HFF-Myc (cell line): ENCODE measurements around the gene GNRHR.
"Not testable (repeated sequence)": the region's sequence is repeated elsewhere in the genome, so short reads cannot be mapped to it uniquely, and the experiment has no call there.

Experiments
- DNase-seq: peaks from one replicate; pipeline ENCODE4 v3.0.0-alpha.2; 2011; ENCODE audit warnings: low read depth; ENCODE audit errors: extremely low read depth
- H3K4me3 ChIP-seq: replicated peaks from 2 replicates; pipeline ENCODE4 v1.5.1; 2011; ENCODE audit warnings: low read depth, mild to moderate bottlenecking, control low read depth, low read length
- TF ChIP-seq, protein P1 (sequence below): IDR thresholded peaks from 2 replicates; pipeline ENCODE4 v1.5.1; 2012; ENCODE audit warnings: mild to moderate bottlenecking, low read depth, low read length, control low read depth; ENCODE audit errors: missing control alignments

The GNRHR gene

DNA sequence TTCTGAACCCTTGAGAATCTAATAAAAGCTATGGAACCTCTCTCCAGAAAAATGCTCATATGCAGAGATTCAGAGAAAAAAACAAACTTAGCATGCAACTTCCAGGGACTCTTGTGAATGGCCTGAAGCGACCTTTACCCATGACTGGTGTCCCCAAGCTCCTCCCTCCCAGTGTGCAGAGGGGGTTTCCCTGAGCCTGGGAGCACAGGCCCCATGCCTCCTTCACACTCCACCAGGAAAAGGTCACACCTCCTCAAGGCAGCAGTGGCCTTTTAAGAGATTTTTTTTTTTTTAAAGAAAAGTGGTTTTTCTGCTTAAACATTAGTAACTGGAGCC, 40.0 kb downstream of the GNRHR start:
- TF ChIP-seq, protein P1, sequence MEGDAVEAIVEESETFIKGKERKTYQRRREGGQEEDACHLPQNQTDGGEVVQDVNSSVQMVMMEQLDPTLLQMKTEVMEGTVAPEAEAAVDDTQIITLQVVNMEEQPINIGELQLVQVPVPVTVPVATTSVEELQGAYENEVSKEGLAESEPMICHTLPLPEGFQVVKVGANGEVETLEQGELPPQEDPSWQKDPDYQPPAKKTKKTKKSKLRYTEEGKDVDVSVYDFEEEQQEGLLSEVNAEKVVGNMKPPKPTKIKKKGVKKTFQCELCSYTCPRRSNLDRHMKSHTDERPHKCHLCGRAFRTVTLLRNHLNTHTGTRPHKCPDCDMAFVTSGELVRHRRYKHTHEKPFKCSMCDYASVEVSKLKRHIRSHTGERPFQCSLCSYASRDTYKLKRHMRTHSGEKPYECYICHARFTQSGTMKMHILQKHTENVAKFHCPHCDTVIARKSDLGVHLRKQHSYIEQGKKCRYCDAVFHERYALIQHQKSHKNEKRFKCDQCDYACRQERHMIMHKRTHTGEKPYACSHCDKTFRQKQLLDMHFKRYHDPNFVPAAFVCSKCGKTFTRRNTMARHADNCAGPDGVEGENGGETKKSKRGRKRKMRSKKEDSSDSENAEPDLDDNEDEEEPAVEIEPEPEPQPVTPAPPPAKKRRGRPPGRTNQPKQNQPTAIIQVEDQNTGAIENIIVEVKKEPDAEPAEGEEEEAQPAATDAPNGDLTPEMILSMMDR = no peak
- no peak overlapping the region for H3K4me3 ChIP-seq
- DNase-seq = no peak

DNA sequence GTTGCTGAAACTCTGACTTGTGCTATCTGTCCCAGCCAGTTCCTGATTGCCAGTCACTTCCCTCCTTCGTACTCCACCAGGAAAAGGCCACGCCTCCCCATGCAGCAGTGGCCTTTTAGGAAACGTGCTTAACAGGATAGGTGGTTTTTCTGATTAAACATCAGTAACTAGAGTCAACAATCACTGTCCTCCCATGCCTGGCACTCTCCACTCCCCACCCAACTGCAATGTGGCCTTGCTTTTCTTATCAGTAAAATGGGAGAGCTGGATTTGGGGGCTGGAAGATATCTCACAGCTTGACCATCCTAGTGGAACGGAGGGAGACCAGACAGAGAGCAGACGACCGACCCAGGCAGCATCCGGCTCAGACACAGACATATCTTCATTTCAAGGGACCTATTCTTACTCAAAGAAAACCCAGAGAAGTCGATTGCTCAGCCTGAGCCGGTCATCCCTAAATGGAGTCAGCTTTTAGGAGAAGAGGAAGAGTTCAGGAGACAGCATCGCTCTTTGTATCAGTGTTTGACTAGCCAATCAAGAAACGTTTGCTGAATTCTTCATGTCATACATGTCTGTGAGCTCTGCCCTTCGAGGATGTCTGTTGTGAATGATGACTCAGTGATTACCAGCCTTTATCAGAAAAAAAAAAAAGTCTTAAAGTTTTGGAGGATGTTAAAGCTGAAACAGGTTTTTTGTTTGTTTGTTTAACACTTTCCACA, 40.5 kb downstream of the GNRHR start:
- TF ChIP-seq, protein P1 = no peak
- DNase-seq = no peak
- no peak overlapping the region for H3K4me3 ChIP-seq

DNA sequence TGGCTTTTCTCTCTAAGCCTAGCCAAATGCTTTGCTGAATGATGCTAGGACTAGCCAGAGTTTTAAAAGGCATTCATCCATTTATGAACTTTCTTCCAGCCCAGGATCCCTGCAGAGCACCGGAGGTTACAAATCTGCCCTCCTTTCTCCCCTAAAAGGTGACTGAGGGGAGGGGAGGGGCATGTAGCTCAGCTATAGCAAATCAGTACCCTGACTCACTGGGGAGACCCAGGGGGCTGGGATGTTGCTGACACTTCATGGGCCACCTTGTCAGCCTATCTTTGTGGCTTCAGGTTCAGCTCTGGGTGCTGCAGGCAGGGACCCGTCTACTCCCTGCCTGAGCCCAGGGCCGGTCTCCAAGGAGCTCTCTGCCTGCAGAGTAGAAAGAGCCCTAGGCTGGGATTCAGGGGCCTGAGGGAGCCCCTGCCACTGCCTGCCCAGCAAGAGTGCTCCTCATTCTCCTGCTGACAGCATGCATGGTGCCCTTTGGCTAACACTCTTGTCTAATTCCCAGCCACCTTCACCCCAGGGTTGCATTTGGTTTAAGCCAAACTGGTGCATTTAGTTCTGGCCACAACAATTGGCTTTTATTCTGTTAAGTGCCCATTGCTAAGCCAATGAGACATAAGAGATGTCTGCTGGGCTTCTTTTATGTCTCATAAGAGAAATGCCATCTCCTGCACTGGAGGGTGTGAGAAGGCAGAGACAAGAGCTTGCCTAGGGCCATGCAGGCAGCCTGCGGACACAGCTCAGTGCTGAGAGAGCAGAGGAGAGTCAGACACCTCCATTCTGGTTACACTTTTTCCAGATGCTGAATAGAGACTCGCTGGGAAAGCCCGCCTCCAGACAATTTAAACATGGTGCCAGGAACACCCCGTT, 41.3 kb downstream of the GNRHR start:
- no peak overlapping the region for H3K4me3 ChIP-seq
- DNase-seq = no peak
- TF ChIP-seq, protein P1 = no peak

DNA sequence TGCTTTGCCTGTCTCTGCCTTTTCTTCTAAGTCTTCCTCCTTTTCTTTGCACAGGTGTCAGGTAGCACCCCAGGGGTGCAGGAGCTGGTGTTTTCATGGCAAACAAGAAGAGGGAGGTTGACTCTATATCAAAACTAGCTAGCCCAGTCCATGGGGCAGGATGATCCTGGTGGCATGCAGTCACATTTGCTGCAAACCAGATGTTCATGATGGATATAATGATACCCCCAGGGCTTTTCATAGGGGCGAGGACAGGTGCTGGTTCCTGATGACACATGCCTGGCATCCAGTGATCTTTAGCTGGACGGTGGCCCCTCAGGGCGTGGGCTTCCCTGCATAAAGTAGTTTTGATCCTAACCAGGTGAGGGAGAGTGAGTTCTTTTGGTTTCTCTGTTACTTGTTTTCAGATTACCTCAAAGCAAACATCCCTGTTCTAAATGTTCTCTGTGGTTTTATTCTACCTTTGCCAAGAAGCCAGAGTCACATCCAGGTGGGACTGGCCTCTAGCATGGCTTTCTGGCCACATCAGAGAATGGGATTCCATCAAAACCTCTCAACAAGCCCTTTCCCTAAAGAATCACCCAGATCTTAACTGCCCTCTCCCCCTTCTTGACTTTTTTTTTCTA, 42.1 kb downstream of the GNRHR start:
- TF ChIP-seq, protein P1 = no peak
- DNase-seq = no peak
- H3K4me3 ChIP-seq = no peak overlapping the region

DNA sequence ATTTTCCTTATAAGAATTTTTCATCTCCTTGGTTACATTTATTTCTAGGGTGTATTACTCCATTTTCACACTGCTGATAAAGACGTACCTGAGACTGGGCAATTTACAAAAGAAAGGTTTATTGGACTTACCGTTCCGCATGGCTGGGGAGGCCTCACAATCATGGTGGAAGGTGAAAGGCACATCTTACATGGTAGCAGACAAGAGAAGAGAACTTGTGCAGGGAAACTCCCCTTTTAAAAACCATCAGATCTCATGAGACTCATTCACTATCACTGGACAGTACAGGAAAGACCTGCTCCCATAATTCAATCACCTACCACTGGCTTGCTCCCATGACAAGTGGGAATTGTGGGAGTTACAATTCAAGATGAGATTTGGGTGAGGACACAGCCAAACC, 47.5 kb downstream of the GNRHR start:
- not testable (repeated sequence) for H3K4me3 ChIP-seq, DNase-seq

DNA sequence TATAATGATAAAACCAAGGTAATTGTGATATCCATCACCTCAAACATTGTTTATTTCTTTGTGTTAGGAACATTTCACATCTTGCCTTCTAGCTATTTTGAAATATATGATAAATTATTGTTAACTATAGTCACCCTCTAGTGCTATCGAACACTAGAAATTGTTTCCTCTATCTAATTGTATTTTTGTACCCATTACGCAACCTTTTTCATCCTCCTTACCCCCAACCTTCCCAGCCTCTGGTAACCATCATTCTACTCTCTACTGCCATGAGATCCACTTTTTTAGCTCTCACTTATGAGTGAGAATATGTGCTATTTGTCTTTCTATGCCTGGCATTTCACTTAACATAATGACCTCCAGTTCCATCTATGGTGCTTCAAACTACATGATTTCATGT, 49.3 kb downstream of the GNRHR start:
- DNase-seq = no peak
- TF ChIP-seq, protein P1 = no peak
- no peak overlapping the region for H3K4me3 ChIP-seq

DNA sequence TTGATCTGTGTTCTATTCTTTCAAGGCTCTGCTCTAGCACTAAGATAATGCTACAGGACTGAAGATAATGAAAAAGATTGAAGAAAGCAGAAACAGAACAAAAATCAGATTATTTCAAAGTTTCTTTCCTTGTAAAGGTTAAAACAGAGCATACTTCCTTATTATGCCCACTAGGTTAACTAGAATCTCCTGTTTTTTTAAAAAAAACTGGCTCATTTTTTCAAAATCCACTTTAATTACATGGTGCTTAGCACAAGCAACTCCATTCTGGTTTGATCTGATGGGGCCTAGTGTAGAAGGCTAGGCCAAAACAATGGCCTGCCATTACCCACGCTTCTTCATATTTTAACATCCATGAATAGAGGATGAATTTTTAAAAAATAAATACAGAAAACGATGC, 52.0 kb downstream of the GNRHR start:
- TF ChIP-seq, protein P1 = no peak
- peak overlapping the region; percentile 75 for H3K4me3 ChIP-seq
- DNase-seq = no peak
